ENCODE measurements around the gene TTF1.

GRCh38 chr9:132439153-132439552 is 32.5 kb upstream of the TTF1 start:
- TF ChIP-seq EZH2phosphoT487 (IDR thresholded peaks at IDR 0.05; ENCODE audit: borderline replicate concordance) = no peak
- TF ChIP-seq, protein P1, sequence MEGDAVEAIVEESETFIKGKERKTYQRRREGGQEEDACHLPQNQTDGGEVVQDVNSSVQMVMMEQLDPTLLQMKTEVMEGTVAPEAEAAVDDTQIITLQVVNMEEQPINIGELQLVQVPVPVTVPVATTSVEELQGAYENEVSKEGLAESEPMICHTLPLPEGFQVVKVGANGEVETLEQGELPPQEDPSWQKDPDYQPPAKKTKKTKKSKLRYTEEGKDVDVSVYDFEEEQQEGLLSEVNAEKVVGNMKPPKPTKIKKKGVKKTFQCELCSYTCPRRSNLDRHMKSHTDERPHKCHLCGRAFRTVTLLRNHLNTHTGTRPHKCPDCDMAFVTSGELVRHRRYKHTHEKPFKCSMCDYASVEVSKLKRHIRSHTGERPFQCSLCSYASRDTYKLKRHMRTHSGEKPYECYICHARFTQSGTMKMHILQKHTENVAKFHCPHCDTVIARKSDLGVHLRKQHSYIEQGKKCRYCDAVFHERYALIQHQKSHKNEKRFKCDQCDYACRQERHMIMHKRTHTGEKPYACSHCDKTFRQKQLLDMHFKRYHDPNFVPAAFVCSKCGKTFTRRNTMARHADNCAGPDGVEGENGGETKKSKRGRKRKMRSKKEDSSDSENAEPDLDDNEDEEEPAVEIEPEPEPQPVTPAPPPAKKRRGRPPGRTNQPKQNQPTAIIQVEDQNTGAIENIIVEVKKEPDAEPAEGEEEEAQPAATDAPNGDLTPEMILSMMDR (conservative IDR thresholded peaks at IDR 0.05; ENCODE audit: low read length) = no peak
